ENCODE results near the gene KCNH3.

DNA sequence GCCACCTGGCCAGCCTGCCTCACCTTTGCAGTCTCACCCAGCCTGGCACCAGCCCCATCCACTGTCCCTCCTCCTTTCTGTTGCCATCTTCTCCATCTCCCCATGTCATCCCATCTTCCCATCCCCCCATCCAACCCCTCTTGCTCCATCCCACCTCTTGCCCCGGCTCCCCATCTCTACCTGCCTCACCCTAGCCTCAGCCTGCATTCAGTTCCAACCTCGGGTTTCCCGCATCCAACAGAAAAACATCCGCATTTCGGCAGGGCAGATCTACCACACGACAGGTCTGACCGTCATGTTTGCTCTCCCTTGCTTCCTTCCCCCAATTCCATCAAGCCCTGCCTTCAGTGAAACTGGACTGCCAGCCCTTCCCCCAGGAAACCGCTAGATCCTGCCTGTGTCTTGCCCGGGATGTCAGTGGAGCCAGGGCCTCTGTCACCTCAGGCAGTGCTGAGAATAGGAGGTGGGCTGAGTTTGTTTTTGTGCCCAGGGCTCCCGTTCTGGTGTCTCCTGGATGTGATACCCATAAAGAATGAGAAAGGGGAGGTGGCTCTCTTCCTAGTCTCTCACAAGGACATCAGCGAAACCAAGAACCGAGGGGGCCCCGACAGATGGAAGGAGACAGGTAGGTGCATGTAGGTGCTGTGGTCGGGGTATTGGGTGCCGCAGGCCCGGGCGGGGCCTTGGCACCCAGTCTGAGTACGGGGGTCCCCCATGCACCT lies 2.5 kb downstream of the KCNH3 start:
- TF ChIP-seq, protein P1, sequence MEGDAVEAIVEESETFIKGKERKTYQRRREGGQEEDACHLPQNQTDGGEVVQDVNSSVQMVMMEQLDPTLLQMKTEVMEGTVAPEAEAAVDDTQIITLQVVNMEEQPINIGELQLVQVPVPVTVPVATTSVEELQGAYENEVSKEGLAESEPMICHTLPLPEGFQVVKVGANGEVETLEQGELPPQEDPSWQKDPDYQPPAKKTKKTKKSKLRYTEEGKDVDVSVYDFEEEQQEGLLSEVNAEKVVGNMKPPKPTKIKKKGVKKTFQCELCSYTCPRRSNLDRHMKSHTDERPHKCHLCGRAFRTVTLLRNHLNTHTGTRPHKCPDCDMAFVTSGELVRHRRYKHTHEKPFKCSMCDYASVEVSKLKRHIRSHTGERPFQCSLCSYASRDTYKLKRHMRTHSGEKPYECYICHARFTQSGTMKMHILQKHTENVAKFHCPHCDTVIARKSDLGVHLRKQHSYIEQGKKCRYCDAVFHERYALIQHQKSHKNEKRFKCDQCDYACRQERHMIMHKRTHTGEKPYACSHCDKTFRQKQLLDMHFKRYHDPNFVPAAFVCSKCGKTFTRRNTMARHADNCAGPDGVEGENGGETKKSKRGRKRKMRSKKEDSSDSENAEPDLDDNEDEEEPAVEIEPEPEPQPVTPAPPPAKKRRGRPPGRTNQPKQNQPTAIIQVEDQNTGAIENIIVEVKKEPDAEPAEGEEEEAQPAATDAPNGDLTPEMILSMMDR (optimal IDR thresholded peaks at IDR 0.05 in 1 of 3, IDR thresholded peaks at IDR 0.05 in 1 of 3, conservative IDR thresholded peaks at IDR 0.05 in 1 of 3; ENCODE audit: extremely low read depth in 1 of 3, insufficient read depth in 2 of 3, low read length in 3 of 3): no peak
- no peak for TF ChIP-seq EZH2 (IDR thresholded peaks at IDR 0.05; ENCODE audit: low read length)
